GM18526 (cell line): Measurements from ENCODE around the gene TAF8.

Experiments
- POLR2A ChIP-seq: IDR thresholded peaks from 3 replicates; pipeline ENCODE4 v1.6.1; 2011; ENCODE audit not compliant: insufficient read length; ENCODE audit errors: extremely low read depth

Gene TAF8

GRCh38 chr6:42075159-42075838, 25.0 kb downstream of the TAF8 start:
- TF ChIP-seq POLR2A, result no peak

DNA sequence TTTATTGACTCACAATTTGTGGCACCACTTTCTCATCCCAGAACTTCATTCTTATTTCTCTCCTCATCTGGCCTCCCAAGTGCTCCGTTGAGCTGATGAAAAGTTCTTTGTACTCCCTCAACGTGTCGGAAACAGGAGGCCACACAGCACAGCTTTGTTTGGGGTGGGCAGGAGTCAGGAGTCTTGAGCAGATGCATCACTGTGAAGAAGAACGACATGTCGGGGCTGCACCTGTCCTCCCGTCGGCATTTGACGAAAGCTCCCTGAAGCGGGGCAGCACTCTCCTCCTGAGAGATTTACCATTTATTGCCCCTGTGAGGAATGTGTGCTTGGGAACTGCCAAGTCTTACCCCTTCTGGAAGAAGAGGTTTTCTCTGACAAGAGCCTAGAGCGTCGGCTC, 28.1 kb downstream of the TAF8 start:
- TF ChIP-seq POLR2A, result no peak

DNA sequence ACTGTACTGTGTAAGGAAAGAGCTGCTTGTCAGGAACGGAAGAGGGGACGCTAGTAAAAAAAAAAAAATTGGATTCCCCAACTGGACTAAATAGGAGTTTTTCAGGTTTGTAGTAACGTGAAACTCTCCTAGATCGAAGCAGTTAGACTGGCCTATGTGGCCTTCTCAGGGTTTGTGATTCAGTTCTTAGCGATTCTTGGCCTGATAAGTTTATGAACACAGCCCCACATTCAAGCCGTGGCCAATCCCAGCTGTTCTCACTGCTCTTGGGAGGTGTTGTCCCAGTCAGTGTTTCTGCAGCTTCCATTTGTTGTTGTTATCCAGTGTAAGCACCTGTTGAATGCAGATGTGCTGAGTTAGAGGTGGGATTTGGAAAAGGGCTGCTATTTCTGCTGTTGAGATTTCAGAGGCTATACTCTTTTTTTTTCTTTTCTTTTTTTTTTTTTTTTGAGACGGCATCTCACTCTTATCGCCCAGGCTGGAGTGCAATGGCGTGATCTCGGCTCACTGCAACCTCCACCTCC, 29.7 kb downstream of the TAF8 start:
- TF ChIP-seq POLR2A, result no peak

DNA sequence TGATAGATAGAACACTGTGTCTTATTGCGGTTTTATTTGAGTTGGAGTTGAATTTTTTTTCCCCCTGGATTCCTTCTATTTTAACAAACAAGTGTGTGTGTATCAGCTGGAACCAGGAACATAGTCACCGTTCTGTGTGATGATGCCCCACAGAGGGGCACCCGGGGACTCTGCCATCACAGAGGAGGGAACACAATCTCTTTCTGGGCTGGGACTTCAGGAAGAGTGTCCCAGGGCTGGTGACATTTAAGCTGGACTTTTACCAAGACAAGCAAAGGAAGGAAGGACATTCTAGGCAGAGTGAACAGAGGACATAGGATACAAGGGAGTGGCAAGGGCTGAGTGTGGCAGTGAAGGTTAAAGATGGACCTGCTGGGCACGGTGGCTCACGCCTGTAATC, 33.2 kb downstream of the TAF8 start:
- TF ChIP-seq POLR2A, result no peak

- no peak for TF ChIP-seq POLR2A
Measured at GRCh38 chr6:42084889-42085288, 34.6 kb downstream of the TAF8 start.

- TF ChIP-seq POLR2A, result no peak
Measured at GRCh38 chr6:42086046-42087035, 36.0 kb downstream of the TAF8 start.

DNA sequence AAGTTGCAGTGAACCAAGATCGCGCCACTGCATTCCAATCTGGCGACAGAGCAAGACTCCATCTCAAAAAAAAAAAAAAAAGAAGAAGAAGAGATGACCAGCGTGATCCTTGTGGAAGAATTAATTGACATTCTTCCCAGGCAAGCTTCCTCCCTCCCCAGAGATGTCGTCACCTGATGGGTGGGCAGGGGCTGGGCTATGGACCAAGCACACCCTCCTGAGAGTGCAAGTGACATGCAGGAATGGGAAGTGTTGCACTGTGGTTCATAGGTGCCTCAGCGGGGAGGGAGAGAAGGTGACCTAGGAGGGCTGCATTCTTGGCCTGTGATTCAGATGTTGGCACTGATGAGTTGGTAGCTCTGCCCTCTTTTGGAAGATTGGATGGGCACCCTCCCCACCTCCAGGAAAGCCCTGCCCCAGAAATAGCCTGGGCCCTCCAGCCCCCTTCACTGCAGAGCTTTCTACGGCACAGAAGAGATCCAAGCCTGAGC, 37.8 kb downstream of the TAF8 start:
- no peak for TF ChIP-seq POLR2A

GRCh38 chr6:42090819-42091717, 40.7 kb downstream of the TAF8 start:
- TF ChIP-seq POLR2A, result no peak

DNA sequence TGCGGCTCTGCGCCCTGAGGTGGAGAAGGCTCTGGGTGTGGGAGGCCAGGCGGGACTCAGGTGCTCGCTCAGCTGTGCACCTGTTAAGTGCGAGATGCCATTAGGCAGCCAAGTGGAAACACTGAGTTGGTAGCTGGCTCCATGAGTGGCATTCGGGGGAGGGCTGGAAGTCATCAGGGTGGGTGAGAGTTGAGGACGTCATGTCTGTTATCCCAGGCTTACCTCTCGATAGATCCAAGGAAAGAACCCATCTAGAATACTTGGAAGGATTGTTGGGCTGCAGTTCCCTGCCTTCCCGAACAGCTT, 41.3 kb downstream of the TAF8 start:
- no peak for TF ChIP-seq POLR2A

- no peak for TF ChIP-seq POLR2A
Measured at GRCh38 chr6:42093582-42094329, 43.4 kb downstream of the TAF8 start.

DNA sequence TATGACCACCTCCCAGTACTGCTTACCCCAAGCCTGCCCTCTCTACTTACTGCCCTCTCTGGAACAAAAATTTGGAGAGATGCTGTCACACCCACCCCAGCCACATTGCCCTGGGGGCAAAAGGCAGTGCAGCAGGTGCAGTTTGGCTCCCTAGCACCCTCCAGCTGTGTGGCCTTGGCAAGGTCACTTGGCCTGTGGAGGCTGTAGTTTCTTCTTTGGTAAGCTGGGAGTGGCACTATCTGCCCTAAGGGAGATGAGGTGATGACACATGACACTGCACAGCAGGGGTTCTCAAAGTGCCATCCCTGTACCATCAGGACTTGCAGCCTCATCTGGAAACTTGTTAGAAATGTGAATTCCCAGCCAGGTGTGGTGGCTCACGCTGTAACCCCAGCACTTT, 44.8 kb downstream of the TAF8 start:
- no peak for TF ChIP-seq POLR2A

DNA sequence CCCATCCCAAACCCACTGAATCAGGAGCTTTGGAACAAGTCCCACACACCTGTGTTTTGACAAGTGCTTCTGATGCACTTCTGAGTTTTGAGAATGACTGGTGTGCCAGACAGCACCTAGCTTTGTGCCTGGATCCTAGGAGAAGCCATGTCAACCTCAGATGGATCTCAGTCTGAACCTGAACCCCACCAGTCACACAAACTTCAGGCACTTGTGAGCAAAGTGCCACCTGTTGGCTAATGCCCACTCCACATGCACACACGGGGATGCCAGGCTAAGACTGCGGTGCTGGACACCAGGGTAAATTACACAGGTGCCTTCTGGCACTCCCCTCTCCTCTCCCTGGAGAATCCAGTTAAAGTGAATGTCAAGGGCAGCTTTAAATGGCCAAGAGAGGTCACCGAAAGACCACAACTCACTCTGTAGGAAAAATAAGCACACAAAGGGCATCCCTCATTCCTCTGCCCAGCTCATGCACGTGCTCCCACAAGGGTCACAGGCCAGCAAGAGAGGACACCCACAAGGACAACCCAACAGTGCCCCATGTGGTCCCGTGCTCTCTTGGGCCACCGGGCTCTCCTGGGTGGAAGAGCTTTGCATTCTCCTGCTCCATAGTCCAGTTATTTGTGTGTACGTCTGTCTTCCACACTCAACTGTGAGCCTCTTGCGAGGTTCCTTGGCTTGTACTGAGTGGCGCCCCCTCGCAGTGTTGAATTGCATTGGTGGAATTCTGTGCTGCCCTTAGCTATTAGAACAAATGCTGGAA, 45.6 kb downstream of the TAF8 start:
- no peak for TF ChIP-seq POLR2A

- TF ChIP-seq POLR2A, result no peak
Measured at GRCh38 chr6:42099340-42100028, 49.2 kb downstream of the TAF8 start.
